Calu3 (cell line): ENCODE measurements around the gene CCNB1. TPM values are rescaled to one million over a fixed set of nuclear protein-coding genes. Genes with fewer than 3 reads are reported as not detected.
"Not testable (repeated sequence)": the region's sequence is repeated elsewhere in the genome, so short reads cannot be mapped to it uniquely, and the experiment has no call there.

ENCODE experiments used
- BruUV-seq: library from RNA; stranded (reverse); fragments of 400-500 nt; replicated peaks from 2 replicates; lab custom pipeline; 2021; lab: Mats Ljungman, UMichigan
- CTCF ChIA-PET: fragments of 300-600 bp; sonication (Branson Sonifier 250); formaldehyde crosslinking; loops from one replicate; lab custom pipeline; 2022; ENCODE audit warnings: antibody characterized with exemption; lab: Charles Lee
- DNase-seq: peaks from one replicate; pipeline ENCODE4 v3.0.0; 2022
- H3K27ac Mint-ChIP-seq: one replicate; pipeline ENCODE4 v1.8.0; 2022; ENCODE audit warnings: mixed read lengths; ENCODE audit not compliant: unreplicated experiment
- H3K27me3 Mint-ChIP-seq: one replicate; pipeline ENCODE4 v1.8.0; 2022; ENCODE audit warnings: mixed read lengths; ENCODE audit not compliant: unreplicated experiment
- H3K36me3 Mint-ChIP-seq: one replicate; pipeline ENCODE4 v1.8.0; 2022; ENCODE audit warnings: mild to moderate bottlenecking, moderate library complexity, mixed read lengths; ENCODE audit not compliant: insufficient read depth, unreplicated experiment
- H3K4me1 Mint-ChIP-seq: one replicate; pipeline ENCODE4 v1.8.0; 2022; ENCODE audit warnings: mild to moderate bottlenecking, low read depth, mixed read lengths; ENCODE audit not compliant: unreplicated experiment
- H3K4me3 Mint-ChIP-seq: one replicate; pipeline ENCODE4 v1.8.0; 2022; ENCODE audit warnings: mild to moderate bottlenecking, low read depth, moderate library complexity, mixed read lengths; ENCODE audit not compliant: unreplicated experiment
- H3K9me3 Mint-ChIP-seq: one replicate; pipeline ENCODE4 v1.8.0; 2022; ENCODE audit warnings: low read depth, mixed read lengths; ENCODE audit not compliant: unreplicated experiment
- intact Hi-C: fragments of 100-400 bp; cut with micrococcal nuclease; formaldehyde crosslinking; loops from one replicate; pipeline ENCODE4 v1.10.0; 2022; ENCODE audit not compliant: unreplicated experiment
- total RNA-seq: library from RNA; stranded (reverse); gene quantifications from 2 replicates; pipeline ENCODE4 v1.2.3, GENCODE V29; 2022
- TF ChIP-seq, protein P1 (sequence below): fragments of 200-600 bp; IDR thresholded peaks from one replicate; pipeline ENCODE4 v1.8.0; 2022; ENCODE audit warnings: antibody characterized with exemption; ENCODE audit not compliant: unreplicated experiment

Gene CCNB1
- total RNA-seq, 1 experiment from 2014 or later = 192 TPM

DNA sequence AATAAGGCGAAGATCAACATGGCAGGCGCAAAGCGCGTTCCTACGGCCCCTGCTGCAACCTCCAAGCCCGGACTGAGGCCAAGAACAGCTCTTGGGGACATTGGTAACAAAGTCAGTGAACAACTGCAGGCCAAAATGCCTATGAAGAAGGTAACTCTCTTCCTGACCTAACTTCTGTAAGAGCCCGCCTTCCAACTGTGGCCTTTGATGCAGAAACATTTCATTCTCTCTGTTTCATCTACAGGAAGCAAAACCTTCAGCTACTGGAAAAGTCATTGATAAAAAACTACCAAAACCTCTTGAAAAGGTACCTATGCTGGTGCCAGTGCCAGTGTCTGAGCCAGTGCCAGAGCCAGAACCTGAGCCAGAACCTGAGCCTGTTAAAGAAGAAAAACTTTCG is 979 bp downstream of the CCNB1 start:
- no peak for DNase-seq
- TF ChIP-seq, protein P1, sequence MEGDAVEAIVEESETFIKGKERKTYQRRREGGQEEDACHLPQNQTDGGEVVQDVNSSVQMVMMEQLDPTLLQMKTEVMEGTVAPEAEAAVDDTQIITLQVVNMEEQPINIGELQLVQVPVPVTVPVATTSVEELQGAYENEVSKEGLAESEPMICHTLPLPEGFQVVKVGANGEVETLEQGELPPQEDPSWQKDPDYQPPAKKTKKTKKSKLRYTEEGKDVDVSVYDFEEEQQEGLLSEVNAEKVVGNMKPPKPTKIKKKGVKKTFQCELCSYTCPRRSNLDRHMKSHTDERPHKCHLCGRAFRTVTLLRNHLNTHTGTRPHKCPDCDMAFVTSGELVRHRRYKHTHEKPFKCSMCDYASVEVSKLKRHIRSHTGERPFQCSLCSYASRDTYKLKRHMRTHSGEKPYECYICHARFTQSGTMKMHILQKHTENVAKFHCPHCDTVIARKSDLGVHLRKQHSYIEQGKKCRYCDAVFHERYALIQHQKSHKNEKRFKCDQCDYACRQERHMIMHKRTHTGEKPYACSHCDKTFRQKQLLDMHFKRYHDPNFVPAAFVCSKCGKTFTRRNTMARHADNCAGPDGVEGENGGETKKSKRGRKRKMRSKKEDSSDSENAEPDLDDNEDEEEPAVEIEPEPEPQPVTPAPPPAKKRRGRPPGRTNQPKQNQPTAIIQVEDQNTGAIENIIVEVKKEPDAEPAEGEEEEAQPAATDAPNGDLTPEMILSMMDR = no peak
- intact Hi-C loops = loop anchor here (10.0 kb wide), 1 partner anchor 73 kb away; the partner anchor contains the start of gene SLC30A5
- Mint-ChIP-seq H3K9me3 (no peaks in the 10 kb centered on the region), H3K4me1 (peaks cover 13% of the 10 kb centered on the region), H3K27me3 (no peaks in the 10 kb centered on the region), H3K36me3 (peaks cover 50% of the 10 kb centered on the region), H3K27ac (peak overlapping the region; percentile 93), H3K4me3 (peak overlapping the region; percentile 98)
- CTCF ChIA-PET = no interaction called here
- TSS peak; percentile 43 for BruUV-seq

DNA sequence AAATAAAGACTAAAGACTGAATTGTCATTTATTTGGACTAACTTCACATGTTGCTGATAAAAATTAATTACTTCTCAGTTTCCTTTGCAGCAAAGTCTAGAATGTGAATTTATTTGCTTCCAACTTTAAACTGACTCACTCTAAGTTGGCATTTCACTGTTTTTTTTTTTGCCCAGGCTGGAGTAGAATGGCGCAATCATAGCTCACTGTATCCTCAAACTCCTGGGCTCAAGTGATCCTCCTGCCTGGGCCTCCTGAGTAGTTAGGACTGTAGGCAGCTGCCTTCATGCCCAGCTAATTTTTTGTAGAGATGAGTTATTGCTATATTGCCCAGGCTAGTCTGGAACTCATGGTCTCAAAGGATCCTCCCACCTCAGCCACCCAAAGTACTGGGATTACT is 3.5 kb downstream of the CCNB1 start:
- H3K4me1 Mint-ChIP-seq = peaks cover 13% of the 10 kb centered on the region
- H3K27me3 Mint-ChIP-seq = no peaks in the 10 kb centered on the region
- H3K36me3 Mint-ChIP-seq = peaks cover 59% of the 10 kb centered on the region
- intact Hi-C loops = no loop called here
- BruUV-seq = no TSS peak
- H3K9me3 Mint-ChIP-seq = no peaks in the 10 kb centered on the region
- CTCF ChIA-PET = no interaction called here
- H3K27ac Mint-ChIP-seq = no peak overlapping the region
- no peak for DNase-seq
- TF ChIP-seq, protein P1 = no peak
- no peak overlapping the region for H3K4me3 Mint-ChIP-seq

- no peak for DNase-seq
- Mint-ChIP-seq H3K27me3 (no peaks in the 10 kb centered on the region), H3K27ac (no peak overlapping the region), H3K36me3 (peaks cover 60% of the 10 kb centered on the region), H3K4me3 (no peak overlapping the region), H3K4me1 (peaks cover 9% of the 10 kb centered on the region), H3K9me3 (no peaks in the 10 kb centered on the region)
- CTCF ChIA-PET = no interaction called here
- BruUV-seq = no TSS peak
- intact Hi-C loops = no loop called here
- TF ChIP-seq, protein P1 = no peak
These were observed 4.0 kb downstream of the CCNB1 start for GRCh38 chr5:69170969-69171368.

DNA sequence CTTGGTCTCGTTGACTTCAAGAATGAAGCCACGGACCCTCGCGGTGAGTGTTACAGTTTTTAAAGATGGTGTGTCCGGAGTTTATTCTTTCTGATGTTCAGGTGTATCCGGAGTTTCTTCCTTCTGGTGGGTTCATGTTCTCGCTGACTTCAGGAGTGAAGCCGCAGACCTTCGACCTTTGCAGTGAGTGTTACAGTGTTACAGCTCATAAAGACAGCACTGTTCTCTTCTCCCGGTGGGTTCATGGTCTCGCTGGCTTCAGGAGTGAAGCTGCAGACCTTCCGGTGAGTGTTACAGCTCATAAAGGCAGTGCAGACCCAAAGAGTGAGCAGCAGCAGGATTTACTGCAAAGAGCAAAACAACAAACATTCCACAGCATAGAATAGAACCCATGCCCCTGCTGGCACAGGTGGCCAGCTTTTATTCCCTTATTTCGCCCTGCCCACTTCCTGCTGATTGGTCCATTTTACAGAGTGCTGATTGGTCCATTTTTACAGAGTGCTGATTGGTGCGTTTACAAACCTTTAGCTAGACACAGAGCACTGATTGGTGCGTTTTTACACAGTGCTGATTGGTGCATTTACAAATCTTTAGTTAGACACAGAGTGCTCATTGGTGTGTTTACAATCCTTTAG is 14.8 kb downstream of the CCNB1 start:
- H3K27ac Mint-ChIP-seq, CTCF ChIA-PET, H3K4me3 Mint-ChIP-seq, BruUV-seq, H3K27me3 Mint-ChIP-seq, DNase-seq, H3K9me3 Mint-ChIP-seq, H3K4me1 Mint-ChIP-seq: not testable (repeated sequence)
- peaks cover 12% of the 10 kb centered on the region for H3K36me3 Mint-ChIP-seq
- intact Hi-C loops = loop anchor here (10.0 kb wide), 1 partner anchor 53 kb away; the partner anchor contains the start of gene CDK7

GRCh38 chr5:69184621-69185020 is 17.7 kb downstream of the CCNB1 start:
- Mint-ChIP-seq H3K27me3 (no peaks in the 10 kb centered on the region), H3K4me1 (no peaks in the 10 kb centered on the region), H3K9me3 (no peaks in the 10 kb centered on the region), H3K36me3 (peaks cover 13% of the 10 kb centered on the region), H3K4me3 (no peak overlapping the region), H3K27ac (no peak overlapping the region)
- CTCF ChIA-PET = no interaction called here
- BruUV-seq = no TSS peak
- no peak for DNase-seq
- intact Hi-C loops = loop anchor here (10.0 kb wide), 1 partner anchor 50 kb away; the partner anchor contains the start of gene CDK7
- TF ChIP-seq, protein P1 = no peak
